HepG2 (cell line): ENCODE measurements around the gene TNXB. TPM values are rescaled to one million over a fixed set of nuclear protein-coding genes. Genes with fewer than 3 reads are reported as not detected.
"Not testable (repeated sequence)": the region's sequence is repeated elsewhere in the genome, so short reads cannot be mapped to it uniquely, and the experiment has no call there.

Source experiments
- ATAC-seq: fragments of 200-7000 bp; cut with Tn5 transposase; 3 replicates; pipeline ENCODE4 v1.9.1; 2020; ENCODE audit warnings: mild to moderate bottlenecking, moderate library complexity
- BruUV-seq: library from RNA; stranded (reverse); fragments of 400-500 nt; replicated peaks from 2 replicates; lab custom pipeline; 2021; lab: Mats Ljungman, UMichigan
- CTCF ChIA-PET: fragments of 300-600 bp; formaldehyde crosslinking; extraction: SDS; loops from one replicate; lab custom pipeline; 2021; ENCODE audit warnings: low total read pairs, inconsistent platforms, low intra/inter-chr PET ratio; lab: Yijun Ruan, JAX
- POLR2A ChIA-PET: fragments of 350-600 bp; sonication (Branson Sonifier 250); formaldehyde crosslinking; loops from one replicate; lab custom pipeline; 2020; ENCODE audit warnings: antibody characterized with exemption, inconsistent platforms; lab: Yijun Ruan, JAX
- DNase-seq: peaks from one replicate; pipeline ENCODE4 v3.0.0-alpha.2; 2015; ENCODE audit warnings: low spot score
- FAIRE-seq: peaks from 3 replicates; lab custom pipeline; 2011; peaks lifted over from hg19 to GRCh38; lab: Jason Lieb, UNC
- H2AFZ ChIP-seq: one replicate; pipeline ENCODE4 v1.6.1; 2011; ENCODE audit warnings: low read length, inconsistent platforms
- H3K27ac ChIP-seq: fragments of 300-600 bp; 3 replicates; pipeline ENCODE4 v1.8.0; 2011; ENCODE audit warnings: mixed run types, mild to moderate bottlenecking, mixed read lengths, low read length, inconsistent platforms; ENCODE audit not compliant: insufficient read depth; ENCODE audit errors: extremely low read length
- H3K27me3 ChIP-seq, 2 experiments: fragments of 200-600 bp in 1 of 2; 2 replicates in 1 of 2; 3 replicates in 1 of 2; pipeline versions ENCODE4 v1.6.0 to v1.8.0; 2011; ENCODE audit warnings: low read length in 2 of 2, mild to moderate bottlenecking in 2 of 2, moderate library complexity in 2 of 2, inconsistent platforms in 1 of 2; ENCODE audit not compliant: insufficient read depth in 2 of 2, control insufficient read depth in 1 of 2
- H3K36me3 ChIP-seq, 2 experiments: fragments of 200-600 bp in 1 of 2; replicated peaks in 1 of 2; 2 replicates in 1 of 2; 3 replicates in 1 of 2; pipeline versions ENCODE4 v1.5.1 to v1.8.0; 2011; ENCODE audit warnings: low read length in 2 of 2, inconsistent platforms in 1 of 2; ENCODE audit not compliant: insufficient read depth in 2 of 2, control insufficient read depth in 1 of 2
- H3K4me1 ChIP-seq: 2 replicates; pipeline ENCODE4 v1.5.1; 2012; ENCODE audit warnings: low read length, inconsistent platforms; ENCODE audit not compliant: insufficient read depth
- H3K4me2 ChIP-seq: 2 replicates; pipeline ENCODE4 v1.6.0; 2011; ENCODE audit warnings: low read depth, low read length, inconsistent platforms
- H3K4me3 ChIP-seq, 3 experiments: fragments of 200-600 bp in 1 of 3; sonication (generic), shearing (Covaris generic) in 1 of 3; replicated peaks in 1 of 3; 2 replicates each; pipeline ENCODE4 v1.5.1; 2011 to 2016; ENCODE audit warnings: low read length in 3 of 3, inconsistent platforms in 2 of 3, low read depth in 2 of 3, mild to moderate bottlenecking in 2 of 3, control low read depth in 1 of 3, mixed read lengths in 1 of 3; ENCODE audit not compliant: insufficient read depth in 1 of 3
- H3K79me2 ChIP-seq: one replicate; pipeline ENCODE4 v1.6.1; 2011; ENCODE audit warnings: low read length, inconsistent platforms; ENCODE audit not compliant: insufficient read depth
- H3K9ac ChIP-seq: 2 replicates; pipeline ENCODE4 v1.6.0; 2011; ENCODE audit warnings: mild to moderate bottlenecking, low read depth, low read length, inconsistent platforms; ENCODE audit not compliant: insufficient read depth
- H3K9me3 ChIP-seq: 2 replicates; pipeline ENCODE4 v1.5.1; 2012; ENCODE audit warnings: mild to moderate bottlenecking, low read length
- H4K20me1 ChIP-seq: 2 replicates; pipeline ENCODE4 v1.6.0; 2011; ENCODE audit warnings: inconsistent platforms, mild to moderate bottlenecking, low read length, moderate library complexity; ENCODE audit not compliant: insufficient read depth
- DPF2 ChIP-seq: sonication (generic); formaldehyde crosslinking; IDR thresholded peaks from 2 replicates; pipeline ENCODE4 v1.4.0; 2020; ENCODE audit warnings: mild to moderate bottlenecking, low read depth, missing genetic modification reagents, borderline replicate concordance
- MYNN ChIP-seq: sonication (generic); formaldehyde crosslinking; IDR thresholded peaks from 2 replicates; pipeline ENCODE4 v1.4.0; 2020; ENCODE audit warnings: mild to moderate bottlenecking, low read depth, missing genetic modification reagents
- ZNF569 ChIP-seq: sonication (generic); formaldehyde crosslinking; IDR thresholded peaks from 2 replicates; pipeline ENCODE4 v1.5.0; 2020; ENCODE audit warnings: mild to moderate bottlenecking, missing genetic modification reagents, moderate library complexity, borderline replicate concordance
- WGBS: methylation state at CpG from one replicate; pipeline ENCODE4 v1.1.6; 2017; ENCODE audit warnings: low lambda C conversion rate; 5-methylcytosine and 5-hydroxymethylcytosine counted together
- in situ Hi-C: cut with HindIII; loops from 2 replicates; pipeline ENCODE4 v1.10.0; 2017; ENCODE audit warnings: low pct_unique_long_range_greater_than_20kb; ENCODE audit not compliant: extremely low pct_ligation_motif_present
- intact Hi-C: fragments of 100-400 bp; cut with micrococcal nuclease; formaldehyde crosslinking; loops from one replicate; pipeline ENCODE4 v1.10.0; 2022; ENCODE audit not compliant: unreplicated experiment
- polyA plus RNA-seq, 8 experiments: library from polyadenylated mRNA; depleted of rRNA in 3 of 8; stranded (reverse) in 7 of 8; unstranded in 1 of 8; fragments of >200 nt; fragmentation: Illumina TruSeq in 4 of 8; extraction: Trizol in 4 of 8; gene quantifications; 2 replicates each; pipeline versions ENCODE4 v1.2.1 to v1.2.3, GENCODE V29; 2011 to 2016; ENCODE audit warnings: low read depth in 4 of 8, missing spikeins in 1 of 8, mixed read lengths in 1 of 8; ENCODE audit not compliant: insufficient read depth in 1 of 8
- total RNA-seq, 5 experiments: library from RNA; depleted of rRNA; stranded (reverse); fragments of >200 nt; fragmentation: Illumina TruSeq; extraction: Trizol; gene quantifications; 2 replicates each; pipeline ENCODE4 v1.2.3, GENCODE V29; 2016; ENCODE audit warnings: low read depth in 1 of 5
- TF ChIP-seq, protein P1 (sequence below): sonication (generic); formaldehyde crosslinking; IDR thresholded peaks from 2 replicates; pipeline ENCODE4 v1.5.1; 2020; ENCODE audit warnings: mild to moderate bottlenecking, missing genetic modification reagents
- TF ChIP-seq, protein P2 (sequence below): IDR thresholded peaks from 2 replicates; pipeline ENCODE4 v1.6.1; 2012; ENCODE audit warnings: low read length, improper control_type of control experiment

The TNXB gene
- total and polyA plus RNA-seq, 2 of the 13 experiments (the other 11 are each of a cell fraction or from before 2014, with no cell fraction given): 1.6 to 2.7 TPM

DNA sequence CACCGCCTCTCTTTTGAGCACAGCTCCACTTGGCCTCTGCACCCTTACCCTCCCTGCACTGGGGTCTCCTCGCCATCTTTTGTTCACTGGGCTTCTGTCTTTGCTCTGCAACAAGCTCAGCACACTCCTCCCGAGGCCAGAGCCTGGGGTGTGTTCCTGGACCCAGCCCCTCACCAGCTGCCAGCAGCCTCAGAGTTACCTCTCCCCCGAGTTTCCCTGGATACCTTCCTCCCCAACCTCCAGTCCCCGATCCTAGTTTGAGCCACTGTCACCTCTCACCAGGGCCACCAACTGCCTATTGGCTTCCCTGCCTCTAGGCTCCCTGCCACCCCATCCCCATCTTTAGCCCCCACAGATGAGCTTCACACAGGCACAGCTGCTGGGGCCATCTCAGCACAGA lies 58.6 kb downstream of the TNXB start (continued):
- TF ChIP-seq, protein P1, sequence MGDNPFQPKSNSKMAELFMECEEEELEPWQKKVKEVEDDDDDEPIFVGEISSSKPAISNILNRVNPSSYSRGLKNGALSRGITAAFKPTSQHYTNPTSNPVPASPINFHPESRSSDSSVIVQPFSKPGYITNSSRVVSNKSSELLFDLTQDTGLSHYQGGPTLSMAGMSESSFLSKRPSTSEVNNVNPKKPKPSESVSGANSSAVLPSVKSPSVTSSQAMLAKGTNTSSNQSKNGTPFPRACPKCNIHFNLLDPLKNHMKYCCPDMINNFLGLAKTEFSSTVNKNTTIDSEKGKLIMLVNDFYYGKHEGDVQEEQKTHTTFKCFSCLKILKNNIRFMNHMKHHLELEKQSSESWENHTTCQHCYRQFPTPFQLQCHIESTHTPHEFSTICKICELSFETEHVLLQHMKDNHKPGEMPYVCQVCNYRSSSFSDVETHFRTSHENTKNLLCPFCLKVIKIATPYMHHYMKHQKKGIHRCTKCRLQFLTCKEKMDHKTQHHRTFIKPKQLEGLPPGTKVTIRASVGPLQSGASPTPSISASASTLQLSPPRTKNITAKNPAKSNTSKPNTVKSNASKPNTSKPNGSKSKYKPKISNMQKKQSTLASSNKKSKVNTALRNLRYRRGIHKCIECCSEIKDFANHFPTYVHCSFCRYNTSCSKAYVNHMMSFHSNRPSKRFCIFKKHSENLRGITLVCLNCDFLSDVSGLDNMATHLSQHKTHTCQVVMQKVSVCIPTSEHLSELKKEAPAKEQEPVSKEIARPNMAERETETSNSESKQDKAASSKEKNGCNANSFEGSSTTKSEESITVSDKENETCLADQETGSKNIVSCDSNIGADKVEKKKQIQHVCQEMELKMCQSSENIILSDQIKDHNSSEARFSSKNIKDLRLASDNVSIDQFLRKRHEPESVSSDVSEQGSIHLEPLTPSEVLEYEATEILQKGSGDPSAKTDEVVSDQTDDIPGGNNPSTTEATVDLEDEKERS (CRISPR knock-in tag): no peak
- TF ChIP-seq DPF2 (CRISPR knock-in tag) (no peak), MYNN (CRISPR knock-in tag) (no peak), ZNF569 (CRISPR knock-in tag) (no peak)
- TF ChIP-seq, protein P2, sequence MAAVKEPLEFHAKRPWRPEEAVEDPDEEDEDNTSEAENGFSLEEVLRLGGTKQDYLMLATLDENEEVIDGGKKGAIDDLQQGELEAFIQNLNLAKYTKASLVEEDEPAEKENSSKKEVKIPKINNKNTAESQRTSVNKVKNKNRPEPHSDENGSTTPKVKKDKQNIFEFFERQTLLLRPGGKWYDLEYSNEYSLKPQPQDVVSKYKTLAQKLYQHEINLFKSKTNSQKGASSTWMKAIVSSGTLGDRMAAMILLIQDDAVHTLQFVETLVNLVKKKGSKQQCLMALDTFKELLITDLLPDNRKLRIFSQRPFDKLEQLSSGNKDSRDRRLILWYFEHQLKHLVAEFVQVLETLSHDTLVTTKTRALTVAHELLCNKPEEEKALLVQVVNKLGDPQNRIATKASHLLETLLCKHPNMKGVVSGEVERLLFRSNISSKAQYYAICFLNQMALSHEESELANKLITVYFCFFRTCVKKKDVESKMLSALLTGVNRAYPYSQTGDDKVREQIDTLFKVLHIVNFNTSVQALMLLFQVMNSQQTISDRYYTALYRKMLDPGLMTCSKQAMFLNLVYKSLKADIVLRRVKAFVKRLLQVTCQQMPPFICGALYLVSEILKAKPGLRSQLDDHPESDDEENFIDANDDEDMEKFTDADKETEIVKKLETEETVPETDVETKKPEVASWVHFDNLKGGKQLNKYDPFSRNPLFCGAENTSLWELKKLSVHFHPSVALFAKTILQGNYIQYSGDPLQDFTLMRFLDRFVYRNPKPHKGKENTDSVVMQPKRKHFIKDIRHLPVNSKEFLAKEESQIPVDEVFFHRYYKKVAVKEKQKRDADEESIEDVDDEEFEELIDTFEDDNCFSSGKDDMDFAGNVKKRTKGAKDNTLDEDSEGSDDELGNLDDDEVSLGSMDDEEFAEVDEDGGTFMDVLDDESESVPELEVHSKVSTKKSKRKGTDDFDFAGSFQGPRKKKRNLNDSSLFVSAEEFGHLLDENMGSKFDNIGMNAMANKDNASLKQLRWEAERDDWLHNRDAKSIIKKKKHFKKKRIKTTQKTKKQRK: no peak

DNA sequence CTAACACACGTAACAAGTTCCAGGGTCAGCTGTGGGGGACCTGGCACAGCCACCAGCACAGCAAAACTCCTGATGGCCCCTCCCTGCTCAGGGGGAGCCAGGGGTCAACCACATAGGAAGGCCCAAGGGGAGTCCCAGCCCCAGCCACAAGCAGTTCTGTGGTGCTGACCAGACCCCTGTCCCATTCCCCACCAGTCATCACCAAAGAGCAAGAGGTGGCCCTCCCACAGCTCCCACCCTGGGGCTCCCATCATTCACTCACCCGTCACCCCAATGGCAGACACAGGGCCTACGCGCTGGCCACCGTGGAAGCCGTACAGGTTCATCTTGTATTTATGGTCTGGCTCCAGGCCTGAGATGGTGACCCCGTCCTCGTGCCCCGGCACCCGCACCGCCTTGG lies 59.4 kb downstream of the TNXB start:
- POLR2A ChIA-PET, intact Hi-C loops, ATAC-seq, in situ Hi-C loops, H3K27ac ChIP-seq, DNase-seq, CTCF ChIA-PET, H2AFZ ChIP-seq, H3K9ac ChIP-seq, H3K36me3 ChIP-seq, FAIRE-seq, H3K79me2 ChIP-seq, H3K4me3 ChIP-seq, H3K9me3 ChIP-seq, BruUV-seq, H3K4me2 ChIP-seq, H4K20me1 ChIP-seq: not testable (repeated sequence)
- 89% methylated on average over 11 of the region's 11 CpGs for WGBS
- H3K4me1 ChIP-seq: peaks cover 32% of the 10 kb centered on the region
- H3K27me3 ChIP-seq: peaks cover 19 to 40% of the 10 kb centered on the region in 2 experiments; a peak in 4 of 5 replicates

DNA sequence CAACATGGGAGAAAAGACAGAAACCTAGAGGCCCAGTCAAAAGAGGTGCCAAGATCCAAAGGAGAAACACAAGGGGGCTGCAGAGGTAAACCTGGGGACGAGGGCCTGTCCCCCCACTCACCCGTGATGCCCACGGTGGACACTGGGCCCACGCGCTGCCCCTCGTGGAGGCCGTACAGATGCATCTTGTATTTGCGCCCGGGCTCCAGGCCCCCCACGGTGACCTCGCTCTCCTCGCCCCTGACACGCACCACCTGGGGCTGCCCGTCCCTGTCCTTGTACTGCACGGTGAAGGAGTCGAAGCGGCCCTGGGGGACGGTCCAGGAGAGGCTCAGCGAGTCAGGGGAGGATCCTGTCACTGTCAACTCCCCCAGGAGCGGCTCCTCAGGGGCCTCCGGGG lies 60.0 kb downstream of the TNXB start:
- peaks cover 19 to 34% of the 10 kb centered on the region in 2 experiments; a peak in 3 of 5 replicates for H3K27me3 ChIP-seq
- BruUV-seq, H3K4me3 ChIP-seq, H3K27ac ChIP-seq, DNase-seq, intact Hi-C loops, H3K4me2 ChIP-seq, H3K9ac ChIP-seq, H2AFZ ChIP-seq, H3K36me3 ChIP-seq, in situ Hi-C loops, H3K9me3 ChIP-seq, ATAC-seq, H3K79me2 ChIP-seq, FAIRE-seq, H4K20me1 ChIP-seq: not testable (repeated sequence)
- WGBS: 86% methylated on average over 19 of the region's 21 CpGs
- peaks cover 32% of the 10 kb centered on the region for H3K4me1 ChIP-seq
- POLR2A ChIA-PET: interaction anchor here (1.6 to 1.7 kb wide), 2 partner anchors 79 to 146 kb away, joined by 4 to 9 read pairs; partner anchors contain the start of gene ATF6B
- CTCF ChIA-PET: interaction anchor here (1.4 to 1.6 kb wide), 2 partner anchors 38 to 105 kb away, joined by 5 to 6 read pairs; partner anchors contain the start of gene PPT2
